ENCODE results near the gene DOK6.

Gene DOK6

DNA sequence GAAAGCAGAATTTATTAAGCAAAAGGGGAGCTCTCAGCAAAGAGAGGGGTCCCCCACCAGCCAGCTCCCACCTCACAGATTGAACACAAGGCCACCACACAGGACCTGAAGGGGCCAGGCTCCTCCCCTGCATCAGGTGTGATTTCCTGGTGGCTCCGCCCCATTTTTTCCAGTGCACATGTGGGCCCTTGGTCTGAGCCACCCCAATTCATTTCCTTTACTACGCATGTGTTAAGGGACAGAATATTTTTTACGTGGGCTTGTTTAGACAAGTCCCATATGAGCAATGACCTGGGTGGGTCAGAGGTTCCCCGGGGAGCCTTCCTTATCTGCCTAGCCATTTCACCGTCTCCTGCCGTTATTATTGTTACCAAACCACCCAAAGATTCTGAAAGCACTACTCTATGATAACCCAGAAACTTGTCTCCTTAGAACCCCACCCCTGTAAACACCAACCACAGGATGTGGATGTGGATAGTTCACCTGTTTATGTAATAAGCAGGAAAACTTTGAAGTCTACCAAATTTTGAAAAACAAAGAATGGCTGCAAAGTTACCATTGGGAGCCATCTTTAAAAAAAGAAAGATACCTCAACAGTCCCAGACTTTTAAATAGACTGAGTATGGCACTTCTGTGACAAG is 355.3 kb downstream of the DOK6 start:
- no peak for DNase-seq
- no peak for TF ChIP-seq POLR2A (IDR thresholded peaks at IDR 0.05; ENCODE audit: low read length)
- no peak for TF ChIP-seq GATA1 (IDR thresholded peaks at IDR 0.05; ENCODE audit: low read depth, low read length)

DNA sequence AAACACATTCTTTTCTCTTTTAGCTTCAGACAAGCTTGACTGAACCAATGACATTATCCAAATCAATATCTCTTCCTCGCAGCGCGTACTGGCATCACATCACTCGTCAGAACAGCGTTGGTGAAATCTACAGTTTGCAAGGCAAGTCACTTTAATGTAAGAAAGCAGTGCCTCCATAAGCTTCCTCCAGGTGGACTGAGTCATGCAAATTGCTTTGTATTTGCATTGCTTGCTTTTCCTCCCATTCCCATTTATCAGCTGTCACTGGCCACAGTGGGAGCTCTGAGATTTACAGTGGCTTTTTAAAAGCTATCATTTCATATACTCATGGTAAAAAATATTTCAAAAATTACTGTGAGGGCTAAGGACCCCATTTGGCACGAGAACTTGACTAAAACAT is 357.0 kb downstream of the DOK6 start:
- no peak for DNase-seq
- TF ChIP-seq GATA1 (IDR thresholded peaks at IDR 0.05; ENCODE audit: low read depth, low read length) (no peak), POLR2A (IDR thresholded peaks at IDR 0.05; ENCODE audit: low read length) (no peak)

- TF ChIP-seq POLR2A (IDR thresholded peaks at IDR 0.05; ENCODE audit: low read length) (no peak), GATA1 (IDR thresholded peaks at IDR 0.05; ENCODE audit: low read depth, low read length) (no peak)
- no peak for DNase-seq
Observed at GRCh38 chr18:69758458-69758857, 357.8 kb downstream of the DOK6 start.

DNA sequence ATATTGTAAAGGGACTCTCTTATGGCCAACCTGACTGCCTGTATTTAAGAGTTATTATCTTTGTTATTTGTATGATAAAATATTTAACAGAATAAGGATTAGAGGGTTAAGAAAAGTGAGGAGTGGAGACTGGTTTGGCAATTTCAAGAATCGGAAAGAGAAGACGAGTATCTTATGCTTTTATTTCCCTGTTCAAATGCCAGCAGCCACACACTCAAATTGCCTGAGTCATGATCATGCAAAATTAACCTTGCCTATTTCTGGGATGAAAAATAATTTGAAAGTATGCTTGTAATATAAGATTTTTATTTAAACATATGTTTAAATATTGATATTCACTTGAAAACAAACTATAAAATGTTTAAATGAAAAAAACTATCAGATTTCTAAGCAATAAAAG is 358.4 kb downstream of the DOK6 start:
- TF ChIP-seq POLR2A (IDR thresholded peaks at IDR 0.05; ENCODE audit: low read length), result no peak
- no peak for TF ChIP-seq GATA1 (IDR thresholded peaks at IDR 0.05; ENCODE audit: low read depth, low read length)
- DNase-seq, result no peak

- no peak for TF ChIP-seq POLR2A (IDR thresholded peaks at IDR 0.05; ENCODE audit: low read length)
- no peak for TF ChIP-seq GATA1 (IDR thresholded peaks at IDR 0.05; ENCODE audit: low read depth, low read length)
- DNase-seq, result no peak
Observed at GRCh38 chr18:69763002-69763401, 362.3 kb downstream of the DOK6 start.

GRCh38 chr18:69763821-69764220 is 363.1 kb downstream of the DOK6 start:
- no peak for TF ChIP-seq GATA1 (IDR thresholded peaks at IDR 0.05; ENCODE audit: low read depth, low read length)
- no peak for TF ChIP-seq POLR2A (IDR thresholded peaks at IDR 0.05; ENCODE audit: low read length)
- DNase-seq, result no peak

GRCh38 chr18:69770238-69770637 is 369.6 kb downstream of the DOK6 start:
- TF ChIP-seq POLR2A (IDR thresholded peaks at IDR 0.05; ENCODE audit: low read length) (no peak), GATA1 (IDR thresholded peaks at IDR 0.05; ENCODE audit: low read depth, low read length) (no peak)
- DNase-seq, result no peak

DNA sequence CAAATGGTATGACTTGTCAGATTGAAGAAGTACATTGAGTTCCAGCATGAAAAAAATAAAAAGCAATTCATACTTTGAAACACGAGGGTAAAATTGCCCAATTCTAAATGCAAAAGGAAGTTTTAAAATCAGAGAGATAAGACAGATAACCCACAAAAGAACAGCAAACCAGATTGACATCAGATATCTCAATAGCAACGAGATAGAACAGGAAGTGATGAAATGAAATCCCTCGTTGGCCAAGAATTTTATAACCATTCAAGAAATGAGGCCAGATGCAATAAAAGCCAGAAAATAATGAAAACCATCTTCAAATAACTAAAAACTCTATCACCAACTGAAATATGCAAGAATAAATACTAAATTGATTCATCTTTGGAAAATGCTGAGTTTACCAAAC is 374.1 kb downstream of the DOK6 start:
- no peak for TF ChIP-seq GATA1 (IDR thresholded peaks at IDR 0.05; ENCODE audit: low read depth, low read length)
- TF ChIP-seq POLR2A (IDR thresholded peaks at IDR 0.05; ENCODE audit: low read length), result no peak
- no peak for DNase-seq

- TF ChIP-seq GATA1 (IDR thresholded peaks at IDR 0.05; ENCODE audit: low read depth, low read length) (no peak), POLR2A (IDR thresholded peaks at IDR 0.05; ENCODE audit: low read length) (no peak)
Observed at GRCh38 chr18:69777248-69777647, 376.6 kb downstream of the DOK6 start.

DNA sequence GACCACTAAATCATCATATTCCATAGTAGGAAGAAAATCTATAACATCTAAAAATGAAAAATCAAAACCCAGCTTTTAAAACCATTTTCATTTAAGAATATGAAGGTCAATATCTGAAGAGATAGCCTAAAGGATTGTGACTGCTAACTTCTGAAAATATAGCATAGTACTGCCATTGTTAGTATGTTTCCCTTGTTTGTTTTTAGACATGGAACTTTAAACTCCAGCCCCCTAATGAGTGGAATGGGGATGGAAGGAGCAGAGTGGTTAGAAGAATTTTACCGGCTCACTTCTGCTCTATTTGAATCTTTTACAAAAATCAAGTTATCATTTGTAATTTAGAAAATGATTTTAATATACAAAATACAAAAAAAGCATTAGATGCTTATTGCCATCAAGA is 378.0 kb downstream of the DOK6 start:
- TF ChIP-seq GATA1 (IDR thresholded peaks at IDR 0.05; ENCODE audit: low read depth, low read length), result no peak
- TF ChIP-seq POLR2A (IDR thresholded peaks at IDR 0.05; ENCODE audit: low read length), result no peak
- DNase-seq, result no peak

More at GRCh38 chr18:69777248-69777647, 376.6 kb downstream of the DOK6 start:
- DNase-seq, result no peak

- TF ChIP-seq GATA1 (IDR thresholded peaks at IDR 0.05; ENCODE audit: low read depth, low read length) (no peak), POLR2A (IDR thresholded peaks at IDR 0.05; ENCODE audit: low read length) (no peak)
- DNase-seq, result no peak
Observed at GRCh38 chr18:69780851-69781250, 380.2 kb downstream of the DOK6 start.

- no peak for TF ChIP-seq GATA1 (IDR thresholded peaks at IDR 0.05; ENCODE audit: low read depth, low read length)
- no peak for TF ChIP-seq POLR2A (IDR thresholded peaks at IDR 0.05; ENCODE audit: low read length)
- DNase-seq, result no peak
Observed at GRCh38 chr18:69784815-69785214, 384.1 kb downstream of the DOK6 start.

- TF ChIP-seq GATA1 (IDR thresholded peaks at IDR 0.05; ENCODE audit: low read depth, low read length) (no peak), POLR2A (IDR thresholded peaks at IDR 0.05; ENCODE audit: low read length) (no peak)
- DNase-seq, result no peak
Observed at GRCh38 chr18:69785466-69785865, 384.8 kb downstream of the DOK6 start.

DNA sequence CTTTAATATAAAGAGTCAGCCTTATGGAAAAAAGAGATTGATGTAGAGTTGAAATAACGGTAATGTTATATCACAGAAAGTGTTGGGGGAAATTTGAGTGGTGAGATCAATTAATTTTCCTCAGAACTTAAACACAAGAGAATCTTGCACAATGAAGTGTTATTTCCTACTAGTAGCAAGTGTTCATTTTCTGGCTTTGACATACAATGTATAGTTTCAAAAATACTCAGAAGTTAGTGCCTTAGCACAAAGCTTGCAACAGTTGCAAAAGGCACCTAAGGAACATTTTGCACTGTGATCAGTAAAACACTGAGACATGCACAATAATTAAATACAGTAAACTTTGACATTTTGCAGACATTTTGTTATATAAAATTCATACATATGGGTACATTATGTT is 385.7 kb downstream of the DOK6 start:
- DNase-seq, result no peak
- TF ChIP-seq POLR2A (IDR thresholded peaks at IDR 0.05; ENCODE audit: low read length) (no peak), GATA1 (IDR thresholded peaks at IDR 0.05; ENCODE audit: low read depth, low read length) (no peak)

GRCh38 chr18:69787825-69788547 is 387.3 kb downstream of the DOK6 start:
- DNase-seq, result peak in 1 of 2 experiments; percentile 18
- TF ChIP-seq POLR2A (IDR thresholded peaks at IDR 0.05; ENCODE audit: low read length), result no peak
- no peak for TF ChIP-seq GATA1 (IDR thresholded peaks at IDR 0.05; ENCODE audit: low read depth, low read length)

All from erythroblast (primary cell).